ENCODE measurements around the gene CXCL14.

GRCh38 chr5:135565266-135565665 lies 13.5 kb downstream of the CXCL14 start:
- TF ChIP-seq EZH2 (IDR thresholded peaks at IDR 0.05; ENCODE audit: insufficient read depth, poor library complexity, severe bottlenecking) = no peak
- no peak for TF ChIP-seq EZH2phosphoT487 (IDR thresholded peaks at IDR 0.05; ENCODE audit: insufficient read depth, low read depth)
